NCI-H1436 (cell line): ENCODE measurements around the gene CFH.
"Not testable (repeated sequence)": the region's sequence is repeated elsewhere in the genome, so short reads cannot be mapped to it uniquely, and the experiment has no call there.

Source experiments
- DNase-seq: peaks from one replicate; lab custom pipeline; 2025; lab: John Stamatoyannopoulos, UW

CFH gene

DNA sequence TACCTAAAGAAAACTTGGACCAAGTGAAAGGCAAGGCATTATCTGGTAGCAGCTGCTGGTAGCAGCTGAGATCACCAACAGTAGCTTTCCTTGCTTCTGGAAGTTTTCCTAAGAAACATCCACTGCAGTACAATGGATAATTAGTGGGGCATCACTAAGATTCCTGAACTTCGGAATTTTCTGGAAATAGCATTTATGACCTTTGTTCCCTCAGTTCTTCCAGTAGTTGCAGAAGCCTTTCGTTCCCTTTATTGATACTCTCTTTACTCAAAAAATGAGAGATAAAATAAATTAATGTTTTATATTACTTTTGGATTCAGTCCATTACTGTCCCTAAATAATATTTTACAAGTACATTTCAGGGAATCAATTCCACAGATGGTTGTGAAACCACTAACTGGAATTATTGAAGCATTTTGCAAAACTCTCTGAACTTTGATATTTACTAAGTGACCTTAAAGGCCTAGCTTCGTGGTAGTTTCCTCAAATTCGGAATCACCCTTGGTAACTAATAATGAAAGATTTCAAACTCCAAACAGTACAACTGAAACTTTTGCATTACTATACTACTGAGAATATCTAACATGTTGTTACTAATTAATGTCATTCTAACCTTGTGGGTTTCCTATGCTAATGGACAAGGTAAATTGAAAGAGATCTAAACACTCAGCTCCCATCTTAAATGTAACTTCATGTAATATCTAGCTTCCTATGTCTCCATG lies 113.3 kb downstream of the CFH start:
- DNase-seq: not testable (repeated sequence)

DNA sequence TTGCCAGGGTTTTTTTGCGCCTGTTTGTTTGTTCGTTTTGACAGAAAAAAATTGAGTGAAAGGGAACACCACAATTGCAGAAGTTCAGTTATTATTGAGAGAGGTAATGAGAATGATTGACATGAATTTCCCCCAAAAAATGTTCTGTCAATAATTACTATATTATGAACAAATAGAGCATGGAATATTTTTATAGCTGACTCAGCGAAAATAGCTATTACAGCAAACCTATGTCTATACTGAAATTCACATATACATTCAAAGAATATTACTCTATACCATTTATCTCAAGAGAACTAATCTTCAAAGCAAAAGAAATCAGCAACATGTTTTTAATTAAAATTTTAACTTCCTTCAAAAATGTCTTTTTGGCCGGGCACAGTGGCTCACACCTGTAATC lies 118.0 kb downstream of the CFH start:
- not testable (repeated sequence) for DNase-seq

DNA sequence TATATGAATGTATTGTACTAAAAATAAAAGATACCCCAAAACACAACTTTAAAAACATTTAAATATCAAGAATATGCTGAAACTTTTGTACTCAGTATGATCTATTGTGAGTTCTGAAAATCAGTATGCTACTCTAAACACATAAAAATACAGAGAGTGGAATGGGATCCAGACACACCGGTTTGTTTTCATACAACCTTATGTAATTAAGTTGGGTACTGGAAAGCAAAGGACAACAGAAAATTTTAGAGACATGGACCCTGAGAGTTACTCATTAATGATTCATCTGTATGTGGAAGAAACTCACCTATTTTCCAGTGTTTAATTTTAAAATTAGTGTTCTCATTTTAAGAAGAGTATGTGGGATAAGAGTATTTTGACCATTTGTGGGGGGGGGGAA lies 121.9 kb downstream of the CFH start:
- no peak for DNase-seq

DNA sequence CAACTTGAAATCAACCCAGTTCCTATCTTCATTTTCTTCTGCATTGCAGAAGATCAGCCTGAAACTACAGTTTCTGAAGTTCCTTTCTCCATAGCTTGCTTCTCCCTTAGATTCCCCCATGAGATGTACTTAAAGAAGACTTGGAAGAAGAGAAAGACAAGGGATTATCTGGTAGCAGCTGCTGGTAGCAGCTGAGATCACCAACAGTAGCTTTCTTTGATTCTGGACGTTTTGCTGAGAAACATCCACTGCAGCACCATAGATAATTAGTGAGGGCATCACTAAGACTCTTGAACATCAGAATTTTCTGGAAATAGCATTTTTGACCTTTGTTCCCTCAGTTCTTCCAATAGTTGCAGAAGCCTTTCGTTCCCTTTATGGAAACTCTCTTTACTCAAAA lies 122.3 kb downstream of the CFH start:
- no peak for DNase-seq

DNA sequence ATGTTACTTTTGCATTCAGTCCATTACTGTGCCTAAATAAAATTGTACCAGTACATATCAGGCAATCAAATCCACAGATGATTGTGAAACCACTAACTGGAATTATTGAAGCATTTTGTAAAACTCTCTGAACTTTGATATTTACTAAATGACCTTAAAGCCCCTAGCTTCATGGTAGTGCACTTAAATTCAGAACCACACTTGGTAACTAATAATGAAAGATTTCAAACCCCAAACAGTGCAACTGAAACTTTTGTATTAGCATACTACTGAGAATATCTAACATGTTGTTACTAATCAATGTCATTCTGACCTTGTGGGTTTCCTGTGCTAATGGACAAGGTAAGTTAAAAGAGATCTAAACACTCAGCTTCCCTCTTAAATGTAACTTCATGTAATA lies 122.8 kb downstream of the CFH start, which contains the start of gene CFHR3:
TSS of gene CFHR3 (plus strand) at position 238 of the 400 bp plus-strand sequence. CDS start at position 285, 47 bp downstream.
- no peak for DNase-seq

DNA sequence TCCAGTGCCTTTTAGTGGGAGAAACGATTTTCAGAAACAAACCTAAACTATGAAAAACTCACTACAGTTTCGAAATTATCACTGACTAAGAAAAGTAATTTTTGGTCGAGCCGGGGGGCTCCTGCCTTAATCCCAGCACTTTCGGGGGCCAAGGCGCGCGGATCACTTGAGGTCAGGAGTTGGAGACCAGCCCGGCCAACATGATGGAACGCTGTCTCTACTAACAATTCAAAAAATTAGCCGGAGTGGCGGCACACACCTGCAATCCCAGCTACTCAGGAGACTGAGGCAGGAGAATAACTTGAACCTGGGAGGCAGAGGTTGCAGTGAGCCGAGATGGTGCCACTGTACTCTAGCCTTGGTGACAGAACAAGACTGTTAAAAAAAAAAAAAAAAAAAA lies 125.8 kb downstream of the CFH start:
- DNase-seq: no peak

DNA sequence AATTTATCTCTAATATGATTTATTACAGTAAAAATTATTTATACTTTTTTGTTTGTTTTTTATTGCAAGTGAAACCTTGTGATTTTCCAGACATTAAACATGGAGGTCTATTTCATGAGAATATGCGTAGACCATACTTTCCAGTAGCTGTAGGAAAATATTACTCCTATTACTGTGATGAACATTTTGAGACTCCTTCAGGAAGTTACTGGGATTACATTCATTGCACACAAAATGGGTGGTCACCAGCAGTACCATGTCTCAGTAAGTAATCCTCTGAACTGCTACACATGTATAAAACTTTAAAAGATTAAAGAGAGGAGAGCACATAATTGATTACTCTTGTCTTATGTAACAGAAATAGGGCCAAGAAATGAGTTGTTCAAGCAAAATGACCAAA lies 127.2 kb downstream of the CFH start:
- DNase-seq: no peak

DNA sequence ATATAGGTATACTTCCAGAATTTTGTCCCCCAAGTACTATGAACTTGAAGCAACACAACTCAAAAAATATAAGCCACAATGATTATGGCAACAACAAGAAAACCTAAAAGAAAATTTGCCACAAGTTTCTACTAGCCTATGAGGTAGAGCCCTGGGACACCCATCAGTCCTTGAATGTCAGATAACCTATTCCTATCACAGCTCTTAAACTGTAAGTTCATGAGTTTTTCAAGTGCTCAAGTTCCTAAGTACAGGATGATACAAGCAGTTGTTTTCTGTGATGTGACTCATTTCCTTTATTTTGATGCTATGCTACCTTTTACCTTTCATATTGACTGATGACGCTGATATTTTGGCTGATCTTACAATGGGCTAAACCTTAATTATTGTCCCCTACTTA lies 139.4 kb downstream of the CFH start:
- not testable (repeated sequence) for DNase-seq

DNA sequence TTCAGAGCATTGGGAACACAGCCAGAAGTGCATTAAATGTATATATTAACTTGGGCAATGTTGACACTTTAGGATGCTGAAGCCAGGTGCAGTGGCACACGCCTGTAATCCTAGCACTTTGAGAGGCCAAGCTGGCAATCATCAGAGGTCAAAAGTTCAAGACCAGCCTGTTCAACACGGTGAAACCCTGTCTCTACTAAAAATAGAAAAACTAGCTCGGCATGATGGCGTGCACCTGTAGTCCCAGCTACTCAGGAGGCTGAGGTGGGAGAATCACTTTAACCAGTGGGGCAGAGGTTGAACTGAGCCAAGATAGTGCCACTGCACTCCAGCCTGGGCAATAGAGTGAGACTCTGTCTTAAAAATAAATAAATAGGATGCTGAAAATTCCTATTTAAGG lies 142.3 kb downstream of the CFH start:
- DNase-seq: peak; percentile 81
